ENCODE data around the gene SBSN.
A peak's percentile ranks its signal among the peaks of the same experiment; 100 is the strongest.

SBSN gene

DNA sequence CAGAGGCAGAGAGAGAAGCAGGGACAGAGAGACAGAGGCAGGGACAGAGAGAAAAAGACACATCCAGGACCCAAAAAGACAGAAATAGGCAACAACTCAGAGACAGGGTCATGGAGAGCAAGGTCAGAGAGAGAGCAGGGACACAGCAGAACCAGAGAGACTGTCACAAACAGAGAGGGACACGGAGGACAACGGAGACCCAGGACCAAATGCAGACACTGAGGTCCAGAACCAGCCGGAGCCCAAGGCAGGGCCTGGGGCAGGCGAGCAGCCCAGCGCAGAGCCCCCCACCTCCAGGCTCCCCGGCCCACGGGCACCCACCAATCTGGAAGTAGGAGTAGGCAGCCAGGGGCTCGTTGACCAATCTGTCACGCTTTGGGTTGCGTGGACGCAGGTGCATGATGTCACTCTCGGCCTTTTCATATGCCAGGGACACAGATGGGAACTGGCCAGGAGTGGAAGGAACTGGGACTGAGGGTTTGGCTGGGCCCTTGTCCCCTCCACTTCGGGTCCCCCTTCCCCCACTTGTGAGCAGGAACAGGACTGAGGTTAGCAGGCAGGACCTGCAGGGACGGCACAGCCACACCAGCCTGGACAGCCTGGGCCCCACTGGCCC is 25.4 kb upstream of the SBSN start:
- no peak for DNase-seq (ENCODE audit: low read depth)

- DNase-seq (ENCODE audit: low read depth): no peak
These were observed 24.6 kb upstream of the SBSN start for GRCh38 chr19:35552534-35553384.

- DNase-seq (ENCODE audit: low read depth): no peak
These were observed 23.1 kb upstream of the SBSN start for GRCh38 chr19:35551091-35551810.

GRCh38 chr19:35549879-35550523 is 21.9 kb upstream of the SBSN start:
- no peak for DNase-seq (ENCODE audit: low read depth)

DNA sequence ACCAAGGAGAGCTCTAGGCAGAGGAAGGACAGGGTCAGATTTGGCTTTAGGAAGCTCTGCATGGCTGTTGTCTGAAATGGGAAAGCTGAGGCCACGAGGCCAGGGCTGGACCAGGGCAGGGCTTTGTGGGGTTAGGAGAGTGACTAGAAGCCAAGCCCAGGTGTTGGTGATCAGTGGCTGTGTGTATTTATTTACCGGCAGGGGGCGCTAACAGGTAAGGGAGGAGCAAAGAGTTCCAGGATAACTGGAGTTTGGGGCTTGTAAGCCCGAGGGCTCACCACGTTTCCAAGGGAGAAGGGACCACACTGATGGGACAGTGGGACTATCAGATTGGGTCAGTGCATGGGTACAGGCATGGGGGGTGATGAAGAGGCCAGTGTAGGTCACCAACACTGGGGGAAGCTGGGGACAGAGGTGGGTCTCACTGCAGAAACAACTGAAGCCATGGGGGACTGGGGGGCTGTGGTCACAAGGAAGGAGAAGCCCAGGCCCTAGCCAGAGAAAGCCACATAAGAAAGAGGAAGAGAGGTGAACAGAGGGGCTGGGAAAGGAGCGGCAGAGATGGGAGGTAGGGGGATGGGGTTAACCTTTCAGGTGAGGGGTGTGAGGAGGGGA is 21.2 kb upstream of the SBSN start:
- DNase-seq (ENCODE audit: low read depth): peak; percentile 14

GRCh38 chr19:35546532-35546931 is 18.4 kb upstream of the SBSN start:
- no peak for DNase-seq (ENCODE audit: low read depth)

- DNase-seq (ENCODE audit: low read depth): peak; percentile 51
These were observed 17.8 kb upstream of the SBSN start for GRCh38 chr19:35545855-35546381.

DNA sequence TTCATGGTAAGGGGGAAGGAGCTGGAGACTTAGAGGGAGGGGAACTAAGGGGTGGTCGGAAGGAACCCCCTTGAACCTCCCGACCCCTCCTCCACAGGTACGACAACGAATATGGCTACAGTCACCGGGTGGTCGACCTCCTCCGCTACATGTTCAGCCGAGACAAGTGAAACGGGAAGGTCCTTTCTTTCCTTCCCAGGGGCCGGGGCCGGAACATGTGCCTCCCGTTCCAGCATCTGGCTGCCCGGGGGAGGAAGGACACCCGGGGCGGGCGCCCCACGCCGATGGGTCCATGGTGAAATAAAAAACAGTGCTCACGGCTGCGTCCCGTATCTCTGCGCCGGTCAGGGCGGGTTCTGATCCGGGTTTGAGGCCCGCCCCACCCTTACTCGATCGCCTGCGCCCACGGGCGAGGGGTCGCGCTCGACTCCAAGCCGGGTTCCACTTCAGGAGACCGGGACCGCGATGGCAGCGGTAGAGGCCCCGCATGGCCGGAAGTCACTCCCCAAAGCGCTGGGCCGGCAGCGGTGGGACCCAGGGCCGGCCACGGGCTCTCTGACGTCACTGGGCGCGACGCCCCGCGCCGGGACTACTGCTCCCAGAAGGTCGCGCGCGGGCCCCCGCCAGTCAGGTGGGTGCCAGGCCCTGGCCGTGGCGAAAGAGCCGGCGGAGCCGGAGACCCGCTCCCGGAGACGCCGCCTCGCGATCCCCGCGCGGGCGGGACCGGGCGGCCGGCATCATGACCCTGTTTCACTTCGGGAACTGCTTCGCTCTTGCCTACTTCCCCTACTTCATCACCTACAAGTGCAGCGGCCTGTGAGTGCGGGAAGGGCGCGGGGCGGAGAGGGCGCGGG is 17.1 kb upstream of the SBSN start, which contains the start of gene TMEM147:
TSS of gene TMEM147 (plus strand) at position 626 of the 854 bp plus-strand sequence. CDS start at position 740, 114 bp downstream.
- peak; percentile 66 for DNase-seq (ENCODE audit: low read depth)

GRCh38 chr19:35544110-35544802 is 16.1 kb upstream of the SBSN start:
- no peak for DNase-seq (ENCODE audit: low read depth)

DNA sequence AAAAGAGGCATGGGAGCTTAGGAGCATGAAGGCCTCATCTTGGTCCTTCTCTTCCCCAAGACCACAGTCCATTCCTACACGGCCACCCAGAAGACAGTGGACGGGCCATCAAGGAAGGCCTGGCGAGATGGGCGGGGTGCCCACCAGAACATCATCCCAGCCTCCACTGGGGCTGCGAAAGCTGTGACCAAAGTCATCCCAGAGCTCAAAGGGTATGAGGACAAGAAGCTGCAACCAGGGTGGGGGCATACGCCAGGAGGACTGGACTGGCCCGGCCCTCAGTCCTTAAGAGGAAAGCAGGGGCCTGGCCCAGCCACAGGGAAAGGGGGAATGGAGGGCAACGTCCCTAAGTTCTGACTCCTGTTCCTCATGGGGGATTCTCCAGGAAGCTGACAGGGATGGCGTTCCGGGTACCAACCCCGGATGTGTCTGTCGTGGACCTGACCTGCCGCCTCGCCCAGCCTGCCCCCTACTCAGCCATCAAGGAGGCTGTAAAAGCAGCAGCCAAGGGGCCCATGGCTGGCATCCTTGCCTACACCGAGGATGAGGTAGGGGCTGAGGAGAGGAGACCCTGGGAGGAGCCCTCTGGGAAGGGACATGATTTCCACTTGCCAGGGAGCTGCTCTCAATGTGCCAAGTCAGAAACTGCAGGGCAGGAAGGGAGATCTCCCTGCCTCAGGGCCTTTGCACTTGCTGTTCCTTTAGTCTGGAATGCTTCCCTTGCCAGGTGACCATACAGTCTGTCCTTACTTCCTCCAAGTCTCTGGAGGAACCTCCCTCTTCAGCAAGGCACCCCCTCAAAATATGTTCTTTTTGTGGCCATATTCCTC is 15.4 kb upstream of the SBSN start:
- DNase-seq (ENCODE audit: low read depth): no peak

DNA sequence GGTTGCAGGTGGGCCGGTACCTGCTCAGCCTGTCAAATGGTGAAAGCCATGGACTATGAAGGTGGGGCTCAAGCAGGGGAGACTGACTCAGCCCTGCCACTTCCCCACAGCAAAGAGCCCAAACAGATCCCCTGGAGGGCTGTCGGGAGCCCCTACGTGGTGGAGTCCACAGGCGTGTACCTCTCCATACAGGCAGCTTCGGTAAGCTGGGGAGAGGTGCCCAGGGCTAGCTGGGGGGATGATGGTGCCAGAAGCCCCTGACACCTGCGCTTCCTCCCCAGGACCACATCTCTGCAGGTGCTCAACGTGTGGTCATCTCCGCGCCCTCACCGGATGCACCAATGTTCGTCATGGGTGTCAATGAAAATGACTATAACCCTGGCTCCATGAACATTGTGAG is 14.1 kb upstream of the SBSN start:
- DNase-seq (ENCODE audit: low read depth): no peak

- DNase-seq (ENCODE audit: low read depth): no peak
These were observed 12.3 kb upstream of the SBSN start for GRCh38 chr19:35540356-35540927.

DNA sequence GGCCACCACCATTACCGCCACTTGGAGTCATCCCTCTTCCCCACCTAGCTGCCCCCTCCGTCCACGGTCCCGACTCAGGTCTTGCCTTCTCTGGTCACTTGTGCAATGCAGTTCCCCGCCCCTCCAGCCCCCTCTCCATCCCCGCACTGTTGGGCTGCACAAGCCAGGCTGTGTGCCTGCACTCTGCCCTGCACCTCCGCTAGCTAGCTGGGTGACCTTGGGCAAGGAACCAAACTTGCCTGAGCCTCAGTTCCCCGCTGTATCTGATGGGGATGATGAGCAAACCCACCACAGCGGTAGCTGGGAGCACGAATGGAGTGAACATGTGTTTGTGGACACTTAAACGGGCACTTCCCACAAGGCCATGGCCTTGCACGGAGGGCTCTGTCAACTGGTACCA is 11.7 kb upstream of the SBSN start:
- DNase-seq (ENCODE audit: low read depth): no peak

DNA sequence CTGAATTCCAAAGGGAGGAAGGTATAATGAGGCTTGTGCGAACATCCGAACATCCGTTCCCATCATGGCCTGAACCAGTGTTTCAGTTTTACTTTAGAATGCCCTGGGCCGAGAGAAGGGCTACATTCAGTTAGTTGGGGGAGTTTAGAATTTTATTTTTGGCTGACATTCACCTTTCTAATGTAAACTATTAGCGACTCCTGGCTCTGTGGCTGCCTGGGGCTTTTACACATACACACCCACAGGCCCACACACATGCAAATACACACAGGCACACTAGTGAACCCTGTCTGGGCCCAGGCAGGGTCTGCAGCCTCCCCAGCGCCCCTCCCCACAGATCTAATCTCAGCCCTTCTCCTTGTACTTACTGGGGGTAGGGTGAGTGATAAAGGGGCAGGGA is 11.2 kb upstream of the SBSN start:
- DNase-seq (ENCODE audit: low read depth): no peak

DNA sequence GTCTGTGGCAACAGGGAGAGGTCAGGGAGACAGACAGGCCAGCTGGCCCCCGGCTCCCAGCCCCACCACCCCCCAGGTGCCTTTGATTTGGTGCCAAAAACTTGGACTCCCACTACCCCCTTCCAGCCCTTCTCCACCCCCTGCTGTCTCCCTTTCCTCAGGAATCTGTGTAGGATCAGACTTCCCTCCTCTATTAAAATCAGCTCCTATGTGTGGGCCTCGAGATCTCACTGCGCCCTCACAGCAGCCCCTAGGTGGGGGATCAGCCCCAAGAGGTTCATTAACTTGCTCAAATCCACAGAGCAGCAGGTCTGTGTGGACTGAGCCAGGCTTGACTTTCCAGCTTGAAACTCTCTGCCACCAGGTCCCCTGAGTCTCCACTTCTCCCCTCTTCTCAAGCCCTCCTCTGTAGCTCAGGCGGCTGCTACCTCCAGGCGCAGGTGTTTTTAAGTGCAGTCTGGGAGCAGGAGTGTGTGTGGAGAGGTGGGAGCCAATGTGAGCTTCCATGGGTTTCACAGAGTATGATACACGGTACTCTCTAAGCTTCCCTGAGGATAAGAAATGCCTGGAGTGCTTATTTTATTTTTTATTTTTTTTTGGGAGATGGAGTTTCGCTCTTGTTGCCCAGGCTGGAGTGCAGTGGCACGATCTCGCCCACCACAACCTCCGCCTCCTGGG is 6.8 kb upstream of the SBSN start:
- no peak for DNase-seq (ENCODE audit: low read depth)

DNA sequence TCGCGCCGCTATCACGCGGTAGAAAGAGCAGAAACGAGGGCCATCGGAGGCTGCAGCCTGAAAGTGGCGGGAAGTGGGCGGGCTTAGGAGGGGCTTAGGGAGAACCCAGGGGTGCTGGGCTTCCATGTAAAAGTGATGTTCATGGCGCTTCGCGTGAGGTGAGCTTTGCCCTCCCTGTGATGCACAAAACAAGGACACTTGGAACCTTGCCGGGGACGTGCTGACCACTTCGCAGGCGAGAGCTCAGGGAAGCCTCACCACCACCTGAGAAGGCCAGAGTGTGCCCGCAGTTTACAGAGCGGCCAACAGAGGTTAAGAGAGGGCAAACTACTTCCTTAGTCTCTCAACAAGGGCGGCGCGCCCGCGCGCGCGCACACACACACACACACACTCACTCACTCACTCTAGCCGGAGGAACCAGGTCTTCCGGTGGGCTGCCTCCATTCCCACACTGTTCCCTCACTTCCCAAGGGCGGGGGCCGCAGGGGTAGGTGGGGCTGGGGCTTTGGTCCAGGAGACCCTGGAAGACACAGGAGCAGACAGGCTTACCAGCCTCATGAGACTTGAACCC is 5.8 kb upstream of the SBSN start:
- DNase-seq (ENCODE audit: low read depth): no peak

GRCh38 chr19:35533201-35533821 is 5.2 kb upstream of the SBSN start, which contains the start of gene GAPDHS:
Gene GAPDHS (plus strand): TSS chr19:35533456. CDS start chr19:35533528, 72 bp downstream.
- DNase-seq (ENCODE audit: low read depth): no peak
